IMR-90 (cell line): ENCODE data around the gene LIPM.

Source experiments
- BHLHE40 ChIP-seq: fragments of 150-350 bp; IDR thresholded peaks from 2 replicates; pipeline ENCODE4 v1.6.1; 2016; ENCODE audit warnings: mild to moderate bottlenecking, low read depth, low read length
- CTCF ChIP-seq: conservative IDR thresholded peaks from 2 replicates; pipeline ENCODE4 v1.5.1; 2012; ENCODE audit warnings: mild to moderate bottlenecking, low read depth, low read length, improper control_type of control experiment
- FOS ChIP-seq: fragments of 150-350 bp; IDR thresholded peaks from 2 replicates; pipeline ENCODE4 v1.6.1; 2016; ENCODE audit warnings: low read depth, low read length
- POLR2A ChIP-seq: IDR thresholded peaks from 2 replicates; pipeline ENCODE4 v1.6.1; 2012; ENCODE audit warnings: mild to moderate bottlenecking, low read depth, low read length
- RCOR1 ChIP-seq: IDR thresholded peaks from 2 replicates; pipeline ENCODE4 v1.6.1; 2012; ENCODE audit warnings: mild to moderate bottlenecking, low read length, improper control_type of control experiment; ENCODE audit not compliant: insufficient replicate concordance
- RFX5 ChIP-seq: IDR thresholded peaks from 2 replicates; pipeline ENCODE4 v1.8.0; 2012; ENCODE audit warnings: low read depth, mild to moderate bottlenecking, low read length, moderate library complexity
- SMC3 ChIP-seq: fragments of 150-350 bp; IDR thresholded peaks from 2 replicates; pipeline ENCODE4 v1.6.1; 2016; ENCODE audit warnings: low read depth, mild to moderate bottlenecking, antibody characterized with exemption, low read length, moderate library complexity

- TF ChIP-seq POLR2A (no peak), RCOR1 (no peak), CTCF (no peak), FOS (no peak), RFX5 (no peak), BHLHE40 (no peak), SMC3 (no peak)
Observed at GRCh38 chr10:88754287-88754686, 48.2 kb upstream of the LIPM start.
